Tibial nerve (tissue), 4 donors: ENCODE results near the gene CFAP92.

ENCODE experiments used
- EP300 ChIP-seq, 2 donors: sonication (generic); formaldehyde crosslinking; IDR thresholded peaks; one replicate each; pipeline ENCODE4 v1.6.1; 2017; ENCODE audit warnings: antibody characterized with exemption in 2 of 2, mild to moderate bottlenecking in 1 of 2
- POLR2A ChIP-seq, 2 donors: fragments of 450-650 bp; IDR thresholded peaks; one replicate each; pipeline ENCODE4 v1.6.1; 2017; ENCODE audit warnings: antibody characterized with exemption in 2 of 2, mild to moderate bottlenecking in 2 of 2, moderate library complexity in 2 of 2
- TF ChIP-seq, protein P1 (sequence below), 5 experiments: fragments of 200-600 bp in 3 of 5; fragments of 450-650 bp in 2 of 5; sonication (generic) in 3 of 5; IDR thresholded peaks; one replicate each; pipeline ENCODE4 v1.5.1; 2016 to 2019; ENCODE audit warnings: antibody characterized with exemption in 5 of 5, mild to moderate bottlenecking in 3 of 5, moderate library complexity in 2 of 5

DNA sequence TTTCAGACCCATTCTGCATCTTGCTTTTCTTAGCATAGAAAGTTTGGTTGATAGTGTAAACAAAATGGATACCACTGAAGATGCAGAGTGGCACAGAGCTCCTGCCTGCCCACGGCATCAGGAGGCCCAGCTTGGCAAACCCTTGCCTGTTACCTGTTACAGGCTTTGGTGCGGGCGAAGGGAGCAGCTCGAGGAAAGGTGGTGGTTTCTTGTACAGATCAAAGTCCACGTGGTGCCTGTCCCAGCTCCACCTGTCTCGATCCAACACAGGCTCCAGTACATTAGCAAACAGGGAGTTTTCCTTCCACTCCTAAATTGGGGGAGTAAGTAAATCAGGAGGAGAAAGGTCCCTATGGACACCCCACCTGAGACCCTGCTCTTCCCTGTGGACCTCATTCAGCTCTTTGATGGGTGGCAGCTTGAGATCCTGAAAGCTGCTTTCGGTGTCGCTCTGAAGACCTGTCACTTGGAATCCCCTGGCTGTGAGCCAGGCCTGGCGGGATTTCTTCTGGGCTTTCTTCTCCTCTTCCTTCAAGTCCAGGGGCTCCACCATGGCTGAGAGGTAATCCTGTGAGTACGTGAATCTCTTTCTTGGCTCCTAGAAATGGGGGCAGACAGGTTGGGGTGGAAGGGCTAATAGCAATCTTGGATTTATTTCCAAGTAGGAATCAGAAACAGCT lies 78.8 kb downstream of the CFAP92 start:
- TF ChIP-seq, protein P1, sequence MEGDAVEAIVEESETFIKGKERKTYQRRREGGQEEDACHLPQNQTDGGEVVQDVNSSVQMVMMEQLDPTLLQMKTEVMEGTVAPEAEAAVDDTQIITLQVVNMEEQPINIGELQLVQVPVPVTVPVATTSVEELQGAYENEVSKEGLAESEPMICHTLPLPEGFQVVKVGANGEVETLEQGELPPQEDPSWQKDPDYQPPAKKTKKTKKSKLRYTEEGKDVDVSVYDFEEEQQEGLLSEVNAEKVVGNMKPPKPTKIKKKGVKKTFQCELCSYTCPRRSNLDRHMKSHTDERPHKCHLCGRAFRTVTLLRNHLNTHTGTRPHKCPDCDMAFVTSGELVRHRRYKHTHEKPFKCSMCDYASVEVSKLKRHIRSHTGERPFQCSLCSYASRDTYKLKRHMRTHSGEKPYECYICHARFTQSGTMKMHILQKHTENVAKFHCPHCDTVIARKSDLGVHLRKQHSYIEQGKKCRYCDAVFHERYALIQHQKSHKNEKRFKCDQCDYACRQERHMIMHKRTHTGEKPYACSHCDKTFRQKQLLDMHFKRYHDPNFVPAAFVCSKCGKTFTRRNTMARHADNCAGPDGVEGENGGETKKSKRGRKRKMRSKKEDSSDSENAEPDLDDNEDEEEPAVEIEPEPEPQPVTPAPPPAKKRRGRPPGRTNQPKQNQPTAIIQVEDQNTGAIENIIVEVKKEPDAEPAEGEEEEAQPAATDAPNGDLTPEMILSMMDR (IDR thresholded peaks at IDR 0.05), result no peak
- TF ChIP-seq POLR2A (IDR thresholded peaks at IDR 0.05) (no peak), EP300 (IDR thresholded peaks at IDR 0.05) (no peak)
